NB4 (cell line): Measurements from ENCODE around the gene DDX49.
A peak's percentile ranks its signal among the peaks of the same experiment; 100 is the strongest.
"Not testable (repeated sequence)": the region's sequence is repeated elsewhere in the genome, so short reads cannot be mapped to it uniquely, and the experiment has no call there.

Experiments
- DNase-seq: peaks from one replicate; pipeline ENCODE4 v3.0.0; 2010; ENCODE audit warnings: low read depth
- H3K4me3 ChIP-seq: one replicate; pipeline ENCODE4 v1.5.1; 2011; ENCODE audit warnings: mild to moderate bottlenecking, low read depth, low read length, moderate library complexity
- MYC ChIP-seq: IDR thresholded peaks from 2 replicates; pipeline ENCODE4 v1.6.1; 2011; ENCODE audit warnings: low read depth, low read length
- POLR2A ChIP-seq: IDR thresholded peaks from 2 replicates; pipeline ENCODE4 v1.6.1; 2011; ENCODE audit warnings: mild to moderate bottlenecking; ENCODE audit not compliant: insufficient read length; ENCODE audit errors: extremely low read depth
- TF ChIP-seq, protein P1 (sequence below): IDR thresholded peaks from one replicate; pipeline ENCODE4 v1.5.1; 2012; ENCODE audit warnings: low read depth, low read length
- TF ChIP-seq, protein P2 (sequence below): IDR thresholded peaks from 2 replicates; pipeline ENCODE4 v1.6.1; 2011; ENCODE audit warnings: low read depth, low read length

Gene DDX49

DNA sequence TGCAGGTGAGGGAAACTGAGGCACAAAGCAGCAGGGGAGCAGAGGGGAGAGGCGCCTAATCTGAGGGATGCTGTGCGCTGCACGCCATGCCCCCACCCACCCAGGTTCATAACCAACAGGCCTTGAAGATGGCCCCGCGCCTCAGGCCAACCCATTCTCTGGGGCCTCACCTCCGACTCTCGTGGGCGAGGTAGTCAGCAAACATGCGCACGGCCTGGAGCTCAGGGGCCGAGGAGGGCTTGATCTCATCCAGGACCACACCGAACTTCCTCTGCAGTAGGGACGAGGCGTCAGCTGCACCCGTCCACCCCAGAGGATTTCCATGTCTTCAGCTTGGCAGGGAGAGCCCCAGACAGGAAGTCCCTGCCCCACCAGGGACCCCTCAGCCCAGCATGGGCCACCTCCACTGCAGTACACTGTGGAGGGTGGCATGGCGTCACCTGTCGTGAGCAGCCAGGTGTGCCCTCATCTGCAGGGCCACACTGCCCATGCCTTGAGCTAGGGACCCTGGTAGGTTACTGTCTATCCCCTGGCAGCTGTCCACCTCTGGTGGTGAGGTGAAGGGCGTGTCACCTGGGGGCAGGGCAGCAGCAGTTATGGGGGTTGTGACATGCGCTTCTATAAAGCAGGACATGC, 8.6 kb upstream of the DDX49 start:
- DNase-seq, result no peak
- no peak overlapping the region for H3K4me3 ChIP-seq
- no peak for TF ChIP-seq MYC
- TF ChIP-seq, protein P1, sequence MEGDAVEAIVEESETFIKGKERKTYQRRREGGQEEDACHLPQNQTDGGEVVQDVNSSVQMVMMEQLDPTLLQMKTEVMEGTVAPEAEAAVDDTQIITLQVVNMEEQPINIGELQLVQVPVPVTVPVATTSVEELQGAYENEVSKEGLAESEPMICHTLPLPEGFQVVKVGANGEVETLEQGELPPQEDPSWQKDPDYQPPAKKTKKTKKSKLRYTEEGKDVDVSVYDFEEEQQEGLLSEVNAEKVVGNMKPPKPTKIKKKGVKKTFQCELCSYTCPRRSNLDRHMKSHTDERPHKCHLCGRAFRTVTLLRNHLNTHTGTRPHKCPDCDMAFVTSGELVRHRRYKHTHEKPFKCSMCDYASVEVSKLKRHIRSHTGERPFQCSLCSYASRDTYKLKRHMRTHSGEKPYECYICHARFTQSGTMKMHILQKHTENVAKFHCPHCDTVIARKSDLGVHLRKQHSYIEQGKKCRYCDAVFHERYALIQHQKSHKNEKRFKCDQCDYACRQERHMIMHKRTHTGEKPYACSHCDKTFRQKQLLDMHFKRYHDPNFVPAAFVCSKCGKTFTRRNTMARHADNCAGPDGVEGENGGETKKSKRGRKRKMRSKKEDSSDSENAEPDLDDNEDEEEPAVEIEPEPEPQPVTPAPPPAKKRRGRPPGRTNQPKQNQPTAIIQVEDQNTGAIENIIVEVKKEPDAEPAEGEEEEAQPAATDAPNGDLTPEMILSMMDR, result no peak
- TF ChIP-seq, protein P2, sequence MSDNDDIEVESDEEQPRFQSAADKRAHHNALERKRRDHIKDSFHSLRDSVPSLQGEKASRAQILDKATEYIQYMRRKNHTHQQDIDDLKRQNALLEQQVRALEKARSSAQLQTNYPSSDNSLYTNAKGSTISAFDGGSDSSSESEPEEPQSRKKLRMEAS, result no peak
- no peak for TF ChIP-seq POLR2A

DNA sequence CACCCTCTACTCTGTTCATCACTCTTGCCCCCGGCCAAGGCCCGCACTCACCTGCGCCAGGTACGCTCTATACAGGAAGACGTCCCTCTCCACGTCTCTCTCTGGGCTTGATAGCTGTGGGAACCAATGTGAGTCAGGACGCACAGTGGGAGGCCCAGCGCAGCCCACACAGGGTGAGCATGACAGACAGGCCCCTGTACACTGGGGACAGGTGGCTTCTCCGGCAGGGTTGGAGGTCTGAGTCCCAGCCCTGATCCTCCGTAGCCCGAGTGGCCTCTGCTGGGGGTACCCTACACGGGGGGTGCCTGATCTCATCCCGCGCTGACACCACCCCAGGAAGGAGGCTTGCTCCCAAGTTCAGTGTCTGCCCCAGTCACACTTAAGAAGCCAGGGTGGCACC, 6.6 kb upstream of the DDX49 start:
- H3K4me3 ChIP-seq, result no peak overlapping the region
- TF ChIP-seq, protein P1, result no peak
- TF ChIP-seq MYC, result no peak
- DNase-seq, result no peak

DNA sequence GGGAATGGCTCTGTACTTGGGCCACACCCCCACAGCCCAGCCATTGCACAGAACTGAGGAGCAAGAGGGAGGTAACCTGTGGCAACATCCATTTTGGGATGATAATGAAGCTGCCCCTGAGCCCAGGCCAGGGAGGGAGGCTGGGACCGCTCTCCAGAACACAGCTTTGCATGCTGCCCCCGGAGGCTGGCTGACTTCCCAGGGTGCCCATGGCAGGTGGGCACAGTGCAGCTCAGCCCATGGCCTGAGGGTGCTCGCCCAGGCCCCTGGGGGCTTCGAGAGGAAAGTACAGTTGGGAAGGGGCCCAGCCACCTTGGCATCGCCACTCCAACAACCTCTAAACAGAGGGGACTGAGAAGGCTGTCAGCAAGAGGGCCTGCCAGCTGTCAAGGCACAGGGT, 6.0 kb upstream of the DDX49 start:
- DNase-seq, result no peak
- TF ChIP-seq, protein P2, result no peak
- TF ChIP-seq, protein P1, result no peak
- TF ChIP-seq POLR2A (no peak), MYC (no peak)
- no peak overlapping the region for H3K4me3 ChIP-seq

DNA sequence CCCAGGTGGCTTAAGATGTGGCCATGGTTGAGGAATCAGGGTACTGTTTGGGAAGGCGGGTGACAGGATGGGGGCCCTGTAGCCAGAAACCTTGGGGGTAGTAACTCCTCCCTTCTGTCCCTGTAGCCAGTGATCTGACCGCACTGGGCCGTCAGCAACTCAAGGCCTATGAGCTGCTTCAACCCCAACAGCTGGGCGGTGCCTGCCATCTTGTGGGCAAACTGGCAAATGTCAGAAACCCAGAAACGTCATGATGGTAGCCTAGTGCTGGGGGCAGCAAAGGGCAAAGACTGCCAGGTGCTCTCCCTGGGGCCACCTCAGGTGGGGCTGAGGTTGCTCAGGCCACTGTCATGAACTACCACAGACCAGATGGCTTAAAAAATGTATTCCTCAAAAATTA, 3.9 kb upstream of the DDX49 start:
- TF ChIP-seq MYC (no peak), POLR2A (no peak)
- TF ChIP-seq, protein P1, result peak; percentile 43
- TF ChIP-seq, protein P2, result no peak
- DNase-seq, result peak; percentile 70
- H3K4me3 ChIP-seq, result no peak overlapping the region

DNA sequence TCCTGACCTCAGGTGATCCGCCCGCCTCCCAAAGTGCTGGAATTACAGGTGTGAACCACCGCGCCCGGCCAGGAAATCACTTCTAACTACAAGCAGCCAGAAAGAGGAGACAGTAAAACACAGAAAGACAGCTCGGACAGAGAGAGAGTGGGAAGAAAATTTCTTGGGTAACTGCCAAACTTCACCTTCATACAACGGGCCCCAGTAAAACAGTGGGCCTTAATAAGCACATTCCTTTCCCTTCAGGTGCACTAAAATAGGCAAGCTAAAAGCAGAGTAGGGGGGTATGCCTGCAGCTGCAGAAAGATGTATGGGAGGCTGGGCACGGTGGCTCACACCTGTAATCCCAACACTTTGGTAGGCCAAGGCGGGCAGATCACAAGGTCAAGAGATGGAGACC, 1.9 kb upstream of the DDX49 start:
- H3K4me3 ChIP-seq, result peak overlapping the region; percentile 100

DNA sequence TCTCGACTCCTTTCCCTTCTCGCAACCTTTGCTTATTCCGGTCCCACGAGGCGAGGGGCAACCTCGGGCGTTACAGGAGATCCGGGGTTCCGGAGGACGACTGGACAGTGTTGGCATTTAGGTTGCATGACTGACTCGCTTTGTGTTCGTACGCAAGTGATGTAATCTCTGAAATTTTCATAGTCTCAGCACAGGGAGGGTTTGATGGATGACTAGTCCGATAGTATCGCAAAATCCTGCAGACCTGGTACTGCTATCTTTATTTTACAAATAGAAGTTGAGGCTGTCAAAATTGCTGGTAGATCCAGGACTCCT, 342 bp downstream of the DDX49 start:
- TF ChIP-seq, protein P1, result no peak
- TF ChIP-seq MYC (no peak), POLR2A (no peak)
- TF ChIP-seq, protein P2, result no peak
- H3K4me3 ChIP-seq, result peak overlapping the region; percentile 97
- DNase-seq, result no peak

More for the DNA sequence above, 1.9 kb upstream of the DDX49 start:
- not testable (repeated sequence) for DNase-seq
